ENCODE measurements around the gene BET1. TPM values are rescaled to one million over a fixed set of nuclear protein-coding genes. Genes with fewer than 3 reads are reported as not detected.

BET1 gene
- total and polyA plus RNA-seq, 12 donors: 18.6 to 91.3 (median 37.9) TPM

GRCh38 chr7:93997868-93998267, 6.3 kb downstream of the BET1 start:
- no peak for TF ChIP-seq CTCF (IDR thresholded peaks at IDR 0.05)
- no peak for TF ChIP-seq POLR2A (IDR thresholded peaks at IDR 0.05)
- Histone ChIP-seq H3K27ac (no peak overlapping the region), H3K9me3 (replicated peaks in 1 of 3) (no peaks in the 10 kb centered on the region), H3K4me3 (no peak overlapping the region), H3K4me1 (replicated peaks in 1 of 2) (peaks cover 0 to 19% of the 10 kb centered on the region in 2 donors), H3K27me3 (no peaks in the 10 kb centered on the region), H3K36me3 (replicated peaks in 1 of 2) (peaks cover 0 to 11% of the 10 kb centered on the region in 2 donors)
- intact Hi-C loops (cut with DNase I): no loop called here
- no peak for DNase-seq
- WGBS, 4 donors: 92 to 99% (median 95%) methylated on average over 3 of the region's 3 CpGs

GRCh38 chr7:93992421-93993110, 11.6 kb downstream of the BET1 start:
- no peaks in the 10 kb centered on the region for H3K36me3 ChIP-seq (replicated peaks in 1 of 2)
- intact Hi-C loops (cut with DNase I): no loop called here
- DNase-seq: no peak
- H3K4me3 ChIP-seq: no peak overlapping the region
- H3K27ac ChIP-seq: no peak overlapping the region
- H3K27me3 ChIP-seq: no peaks in the 10 kb centered on the region
- H3K9me3 ChIP-seq (replicated peaks in 1 of 3): no peaks in the 10 kb centered on the region
- WGBS, 4 donors: 83 to 96% (median 85%) methylated on average over 6 of the region's 6 CpGs
- TF ChIP-seq CTCF (IDR thresholded peaks at IDR 0.05): no peak
- TF ChIP-seq POLR2A (IDR thresholded peaks at IDR 0.05): no peak
- no peaks in the 10 kb centered on the region for H3K4me1 ChIP-seq (replicated peaks in 1 of 2)

GRCh38 chr7:93987297-93987696, 16.9 kb downstream of the BET1 start:
- Histone ChIP-seq H3K4me1 (replicated peaks in 1 of 2) (no peaks in the 10 kb centered on the region), H3K4me3 (no peak overlapping the region), H3K27ac (no peak overlapping the region), H3K9me3 (replicated peaks in 1 of 3) (no peaks in the 10 kb centered on the region), H3K36me3 (replicated peaks in 1 of 2) (no peaks in the 10 kb centered on the region), H3K27me3 (no peaks in the 10 kb centered on the region)
- DNase-seq: peak in 2 of 7 donors; percentile 18 to 22
- intact Hi-C loops (cut with DNase I): no loop called here
- TF ChIP-seq POLR2A (IDR thresholded peaks at IDR 0.05) (no peak), CTCF (IDR thresholded peaks at IDR 0.05) (no peak)
- 73 to 86% (median 78%) methylated on average over 3 of the region's 3 CpGs for WGBS, 4 donors

GRCh38 chr7:93985101-93985500, 19.1 kb downstream of the BET1 start:
- intact Hi-C loops (cut with DNase I): no loop called here
- Histone ChIP-seq H3K27me3 (no peaks in the 10 kb centered on the region), H3K36me3 (replicated peaks in 1 of 2) (no peaks in the 10 kb centered on the region), H3K4me1 (replicated peaks in 1 of 2) (no peaks in the 10 kb centered on the region), H3K27ac (no peak overlapping the region), H3K4me3 (no peak overlapping the region), H3K9me3 (replicated peaks in 1 of 3) (no peaks in the 10 kb centered on the region)
- no peak for TF ChIP-seq POLR2A (IDR thresholded peaks at IDR 0.05)
- no peak for TF ChIP-seq CTCF (IDR thresholded peaks at IDR 0.05)
- no peak for DNase-seq
- WGBS, 4 donors: 72 to 83% (median 81%) methylated on average over 1 of the region's 1 CpG
